ENCODE results near the gene ARHGEF12. TPM values are rescaled to one million over a fixed set of nuclear protein-coding genes. Genes with fewer than 3 reads are reported as not detected.

Gene ARHGEF12
- total and polyA plus RNA-seq, 5 donors from 2014 or later: 3.2 to 29.7 (median 6.3) TPM

DNA sequence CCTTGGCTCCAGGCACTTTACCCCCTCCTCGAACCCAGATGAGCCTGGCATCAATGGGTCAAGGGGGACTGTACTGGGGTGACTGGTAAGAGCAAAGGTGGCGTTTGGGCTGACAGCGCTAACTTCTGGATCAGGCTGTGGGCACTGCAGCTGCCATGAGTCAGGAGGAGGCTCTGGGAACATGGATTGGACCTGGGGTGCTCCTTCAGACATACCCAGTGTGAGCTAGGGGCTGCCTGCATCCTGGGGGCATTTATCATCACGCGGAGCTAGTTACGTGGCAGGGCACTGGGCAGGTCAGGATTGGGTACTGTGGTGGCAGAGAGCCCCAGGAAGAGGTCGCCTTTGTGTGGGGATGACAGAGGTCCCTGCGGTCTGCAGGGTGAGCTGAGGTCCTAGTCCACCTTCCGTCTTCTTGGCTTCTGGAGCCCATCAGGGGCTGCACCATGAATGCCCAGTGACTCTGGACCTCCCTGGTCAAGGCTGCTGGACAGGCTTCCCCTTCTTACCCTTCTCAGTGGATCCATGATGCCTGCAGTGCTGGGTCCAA, 188.4 kb downstream of the ARHGEF12 start:
- Mint-ChIP-seq H3K4me1 (no peaks in the 10 kb centered on the region), H3K27ac (no peak overlapping the region), H3K36me3 (no peaks in the 10 kb centered on the region), H3K9me3 (peaks cover 0 to 6% (median 0%) of the 10 kb centered on the region in 7 donors), H3K4me3 (no peak overlapping the region), H3K27me3 (peaks cover 18% of the 10 kb centered on the region)
- H3K27me3 ChIP-seq (ENCODE audit: control insufficient read depth, insufficient read depth, low read length): no peaks in the 10 kb centered on the region
- DNase-seq (no peak), ATAC-seq (ENCODE audit: low read depth in 2 of 2) (no peak)
- H3K4me1 ChIP-seq (ENCODE audit: control insufficient read depth, insufficient read depth, low read length, poor library complexity, severe bottlenecking): no peaks in the 10 kb centered on the region
- H3K27ac ChIP-seq (ENCODE audit: insufficient read depth, low read length, poor library complexity, severe bottlenecking): no peak overlapping the region
- H3K4me3 ChIP-seq (ENCODE audit: low read depth, low read length): no peak overlapping the region
- no peaks in the 10 kb centered on the region for H3K9me3 ChIP-seq (ENCODE audit: control insufficient read depth in 2 of 2, low read length in 2 of 2)
- H3K36me3 ChIP-seq (ENCODE audit: control insufficient read depth, insufficient read depth, low read length): no peaks in the 10 kb centered on the region

- Histone ChIP-seq H3K27ac (ENCODE audit: insufficient read depth, low read length, poor library complexity, severe bottlenecking) (no peak overlapping the region), H3K27me3 (ENCODE audit: control insufficient read depth, insufficient read depth, low read length) (no peaks in the 10 kb centered on the region), H3K36me3 (ENCODE audit: control insufficient read depth, insufficient read depth, low read length) (no peaks in the 10 kb centered on the region), H3K4me3 (ENCODE audit: low read depth, low read length) (no peak overlapping the region), H3K4me1 (ENCODE audit: control insufficient read depth, insufficient read depth, low read length, poor library complexity, severe bottlenecking) (no peaks in the 10 kb centered on the region), H3K9me3 (ENCODE audit: control insufficient read depth in 2 of 2, low read length in 2 of 2) (no peaks in the 10 kb centered on the region)
- Mint-ChIP-seq H3K4me3 (no peak overlapping the region), H3K4me1 (no peaks in the 10 kb centered on the region), H3K27ac (peak overlapping the region in 1 of 3 donors; percentile 17), H3K36me3 (no peaks in the 10 kb centered on the region), H3K9me3 (peaks cover 0 to 6% (median 0%) of the 10 kb centered on the region in 7 donors), H3K27me3 (peaks cover 18% of the 10 kb centered on the region)
- no peak for ATAC-seq (ENCODE audit: low read depth in 2 of 2)
- no peak for DNase-seq
Observed at GRCh38 chr11:120525261-120526171, 189.3 kb downstream of the ARHGEF12 start.

DNA sequence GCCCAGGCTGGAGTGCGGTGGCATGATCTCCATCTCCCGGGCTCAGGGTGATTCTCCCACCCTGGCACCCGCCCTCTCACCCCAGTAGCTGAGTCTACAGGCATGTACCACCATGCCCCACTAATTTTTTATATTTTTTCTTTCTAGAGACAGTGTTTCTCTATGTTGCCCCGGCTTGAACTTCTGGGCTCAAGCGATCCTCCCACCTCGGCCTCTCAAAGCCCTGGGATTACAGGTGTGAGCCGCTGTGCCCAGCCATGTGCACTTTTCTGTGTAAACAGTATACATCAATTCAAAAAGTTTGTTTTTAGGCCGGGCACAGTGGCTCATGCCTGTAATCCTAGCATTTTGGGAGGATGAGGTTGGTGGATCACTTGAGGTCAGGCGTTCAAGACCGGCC, 190.0 kb downstream of the ARHGEF12 start:
- Histone ChIP-seq H3K27ac (ENCODE audit: insufficient read depth, low read length, poor library complexity, severe bottlenecking) (no peak overlapping the region), H3K36me3 (ENCODE audit: control insufficient read depth, insufficient read depth, low read length) (no peaks in the 10 kb centered on the region), H3K4me3 (ENCODE audit: low read depth, low read length) (no peak overlapping the region), H3K27me3 (ENCODE audit: control insufficient read depth, insufficient read depth, low read length) (no peaks in the 10 kb centered on the region), H3K9me3 (ENCODE audit: control insufficient read depth in 2 of 2, low read length in 2 of 2) (no peaks in the 10 kb centered on the region), H3K4me1 (ENCODE audit: control insufficient read depth, insufficient read depth, low read length, poor library complexity, severe bottlenecking) (no peaks in the 10 kb centered on the region)
- Mint-ChIP-seq H3K36me3 (no peaks in the 10 kb centered on the region), H3K27ac (peak overlapping the region in 1 of 3 donors; percentile 79), H3K9me3 (peaks cover 0 to 6% (median 0%) of the 10 kb centered on the region in 7 donors), H3K27me3 (peaks cover 18% of the 10 kb centered on the region), H3K4me1 (no peaks in the 10 kb centered on the region), H3K4me3 (no peak overlapping the region)
- DNase-seq (no peak), ATAC-seq (ENCODE audit: low read depth in 2 of 2) (no peak)

DNA sequence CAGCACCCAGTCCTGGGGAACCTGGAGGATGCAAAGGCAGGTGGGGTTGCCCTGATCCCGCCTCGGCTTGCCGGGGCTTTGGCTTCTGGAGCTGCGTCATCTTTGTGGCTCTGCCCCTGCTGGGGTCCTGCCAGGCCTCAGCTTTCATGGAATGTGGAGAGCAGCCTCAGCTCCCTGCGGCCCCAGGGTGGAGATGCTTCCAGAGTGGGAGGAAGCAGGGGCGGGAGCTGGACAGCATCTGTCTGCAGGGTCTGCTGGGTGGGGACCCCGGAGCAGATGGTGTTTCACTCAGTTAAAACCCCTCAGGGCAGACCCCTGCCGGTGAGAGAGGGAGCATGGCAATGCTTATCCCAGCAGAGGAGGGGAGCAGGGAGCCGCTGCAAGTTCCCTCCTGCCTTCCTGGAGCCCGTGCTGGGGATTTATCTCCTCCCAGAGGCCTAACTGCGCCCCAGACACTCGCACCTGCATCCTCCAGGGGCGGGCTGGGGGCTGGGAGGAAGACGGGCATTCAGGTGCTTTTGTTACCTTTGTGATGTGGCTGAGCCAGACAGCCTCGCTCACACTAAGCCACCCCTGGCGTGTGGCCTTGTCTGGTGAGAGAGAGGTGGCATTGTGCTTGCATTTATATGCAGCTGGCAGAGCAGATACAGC, 191.0 kb downstream of the ARHGEF12 start:
- no peak for ATAC-seq (ENCODE audit: low read depth in 2 of 2)

GRCh38 chr11:120528749-120529148, 192.5 kb downstream of the ARHGEF12 start:
- no peaks in the 10 kb centered on the region for H3K36me3 Mint-ChIP-seq
- no peaks in the 10 kb centered on the region for H3K4me1 Mint-ChIP-seq
- H3K27ac Mint-ChIP-seq: no peak overlapping the region
- ATAC-seq (ENCODE audit: low read depth in 2 of 2): no peak
- Histone ChIP-seq H3K4me3 (ENCODE audit: low read depth, low read length) (no peak overlapping the region), H3K36me3 (ENCODE audit: control insufficient read depth, insufficient read depth, low read length) (no peaks in the 10 kb centered on the region), H3K9me3 (ENCODE audit: control insufficient read depth in 2 of 2, low read length in 2 of 2) (no peaks in the 10 kb centered on the region), H3K27me3 (ENCODE audit: control insufficient read depth, insufficient read depth, low read length) (no peaks in the 10 kb centered on the region), H3K27ac (ENCODE audit: insufficient read depth, low read length, poor library complexity, severe bottlenecking) (no peak overlapping the region), H3K4me1 (ENCODE audit: control insufficient read depth, insufficient read depth, low read length, poor library complexity, severe bottlenecking) (no peaks in the 10 kb centered on the region)
- H3K4me3 Mint-ChIP-seq: no peak overlapping the region
- H3K27me3 Mint-ChIP-seq: peaks cover 8% of the 10 kb centered on the region
- peaks cover 0 to 6% (median 0%) of the 10 kb centered on the region in 7 donors for H3K9me3 Mint-ChIP-seq
- DNase-seq: no peak

More for the DNA sequence above, 191.0 kb downstream of the ARHGEF12 start:
- Histone ChIP-seq H3K4me3 (ENCODE audit: low read depth, low read length) (no peak overlapping the region), H3K9me3 (ENCODE audit: control insufficient read depth in 2 of 2, low read length in 2 of 2) (no peaks in the 10 kb centered on the region), H3K27ac (ENCODE audit: insufficient read depth, low read length, poor library complexity, severe bottlenecking) (no peak overlapping the region), H3K36me3 (ENCODE audit: control insufficient read depth, insufficient read depth, low read length) (no peaks in the 10 kb centered on the region), H3K4me1 (ENCODE audit: control insufficient read depth, insufficient read depth, low read length, poor library complexity, severe bottlenecking) (no peaks in the 10 kb centered on the region), H3K27me3 (ENCODE audit: control insufficient read depth, insufficient read depth, low read length) (no peaks in the 10 kb centered on the region)
- H3K4me3 Mint-ChIP-seq: no peak overlapping the region
- no peaks in the 10 kb centered on the region for H3K4me1 Mint-ChIP-seq
- H3K27ac Mint-ChIP-seq: no peak overlapping the region
- H3K27me3 Mint-ChIP-seq: peaks cover 18% of the 10 kb centered on the region
- H3K36me3 Mint-ChIP-seq: no peaks in the 10 kb centered on the region
- DNase-seq: no peak
- peaks cover 0 to 6% (median 0%) of the 10 kb centered on the region in 7 donors for H3K9me3 Mint-ChIP-seq

DNA sequence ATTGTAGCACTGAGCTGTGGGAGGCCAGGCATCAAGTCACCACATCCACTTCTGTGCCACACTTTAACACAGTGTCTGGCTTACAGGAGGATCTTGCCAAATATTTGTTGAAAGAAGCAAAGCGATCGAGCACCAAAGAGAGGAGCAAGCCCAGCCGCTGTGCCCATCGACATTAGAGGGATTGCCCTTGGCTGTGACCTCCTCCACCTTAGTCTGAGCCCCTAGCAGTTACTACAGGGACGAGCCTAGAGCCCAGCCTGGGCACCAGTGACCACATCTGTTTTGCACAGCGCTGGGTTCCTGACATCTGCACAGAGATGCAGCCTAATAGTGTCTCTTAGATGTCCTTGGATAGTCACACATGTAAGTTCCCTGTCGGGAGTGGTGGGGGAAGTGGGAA, 193.0 kb downstream of the ARHGEF12 start:
- no peak overlapping the region for H3K27ac ChIP-seq (ENCODE audit: insufficient read depth, low read length, poor library complexity, severe bottlenecking)
- no peak overlapping the region for H3K4me3 Mint-ChIP-seq
- H3K4me1 Mint-ChIP-seq: no peaks in the 10 kb centered on the region
- H3K36me3 Mint-ChIP-seq: no peaks in the 10 kb centered on the region
- ATAC-seq (ENCODE audit: low read depth in 2 of 2): no peak
- peaks cover 0 to 6% (median 0%) of the 10 kb centered on the region in 7 donors for H3K9me3 Mint-ChIP-seq
- H3K4me3 ChIP-seq (ENCODE audit: low read depth, low read length): no peak overlapping the region
- no peak for DNase-seq
- no peaks in the 10 kb centered on the region for H3K9me3 ChIP-seq (ENCODE audit: control insufficient read depth in 2 of 2, low read length in 2 of 2)
- no peaks in the 10 kb centered on the region for H3K4me1 ChIP-seq (ENCODE audit: control insufficient read depth, insufficient read depth, low read length, poor library complexity, severe bottlenecking)
- H3K27ac Mint-ChIP-seq: no peak overlapping the region
- no peaks in the 10 kb centered on the region for H3K36me3 ChIP-seq (ENCODE audit: control insufficient read depth, insufficient read depth, low read length)
- H3K27me3 Mint-ChIP-seq: peaks cover 8% of the 10 kb centered on the region
- H3K27me3 ChIP-seq (ENCODE audit: control insufficient read depth, insufficient read depth, low read length): no peaks in the 10 kb centered on the region

GRCh38 chr11:120529911-120530310, 193.7 kb downstream of the ARHGEF12 start:
- H3K27me3 Mint-ChIP-seq: peaks cover 8% of the 10 kb centered on the region
- no peaks in the 10 kb centered on the region for H3K36me3 Mint-ChIP-seq

More at GRCh38 chr11:120529911-120530310, 193.7 kb downstream of the ARHGEF12 start:
- H3K36me3 ChIP-seq (ENCODE audit: control insufficient read depth, insufficient read depth, low read length): no peaks in the 10 kb centered on the region
- Mint-ChIP-seq H3K4me1 (no peaks in the 10 kb centered on the region), H3K4me3 (no peak overlapping the region), H3K9me3 (peaks cover 0 to 6% (median 0%) of the 10 kb centered on the region in 7 donors), H3K27ac (no peak overlapping the region)
- no peak for ATAC-seq (ENCODE audit: low read depth in 2 of 2)
- H3K4me1 ChIP-seq (ENCODE audit: control insufficient read depth, insufficient read depth, low read length, poor library complexity, severe bottlenecking): no peaks in the 10 kb centered on the region
- no peaks in the 10 kb centered on the region for H3K9me3 ChIP-seq (ENCODE audit: control insufficient read depth in 2 of 2, low read length in 2 of 2)
- H3K4me3 ChIP-seq (ENCODE audit: low read depth, low read length): no peak overlapping the region
- DNase-seq: no peak
- H3K27me3 ChIP-seq (ENCODE audit: control insufficient read depth, insufficient read depth, low read length): no peaks in the 10 kb centered on the region
- no peak overlapping the region for H3K27ac ChIP-seq (ENCODE audit: insufficient read depth, low read length, poor library complexity, severe bottlenecking)

Data from CD4-positive, CD25-positive, alpha-beta regulatory T cell (primary cell).